Endometrial microvascular endothelial cells (primary cell): Measurements from ENCODE around the gene ZNF24. TPM values are rescaled to one million over a fixed set of nuclear protein-coding genes. Genes with fewer than 3 reads are reported as not detected.

Experiments used
- in situ Hi-C: cut with HindIII; loops from 2 replicates; pipeline ENCODE4 v1.10.0; 2017; ENCODE audit warnings: low sequenced_read_pairs, low pct_unique_long_range_greater_than_20kb; ENCODE audit errors: inconsistent ontology term
- total RNA-seq: library from RNA; depleted of rRNA; stranded (reverse); fragments of >200 nt; gene quantifications from one replicate; pipeline ENCODE4 v1.2.3, GENCODE V29; 2015; ENCODE audit errors: inconsistent ontology term

Gene ZNF24
- 20.8 TPM for total RNA-seq

- in situ Hi-C loops, result no loop called here
Measured at GRCh38 chr18:35343936-35344735, at the start of gene ZNF24. Gene ZNF24 (minus strand): TSS chr18:35344420. CDS start chr18:35340650, 3,770 bp downstream.

GRCh38 chr18:35393716-35394115 is 49.5 kb upstream of the ZNF24 start:
- in situ Hi-C loops, result no loop called here

GRCh38 chr18:35392375-35392774 is 48.2 kb upstream of the ZNF24 start:
- in situ Hi-C loops, result no loop called here

- in situ Hi-C loops, result no loop called here
Measured at GRCh38 chr18:35390951-35391700, 46.9 kb upstream of the ZNF24 start.

GRCh38 chr18:35389095-35389618 is 44.9 kb upstream of the ZNF24 start:
- in situ Hi-C loops, result no loop called here

- in situ Hi-C loops, result no loop called here
Measured at GRCh38 chr18:35387152-35387571, 42.9 kb upstream of the ZNF24 start.

GRCh38 chr18:35386600-35387100 is 42.4 kb upstream of the ZNF24 start:
- in situ Hi-C loops, result no loop called here

- in situ Hi-C loops, result no loop called here
Measured at GRCh38 chr18:35383136-35383535, 38.9 kb upstream of the ZNF24 start.

GRCh38 chr18:35379421-35379820 is 35.2 kb upstream of the ZNF24 start:
- in situ Hi-C loops, result no loop called here

GRCh38 chr18:35378574-35378896 is 34.3 kb upstream of the ZNF24 start:
- in situ Hi-C loops, result no loop called here

- in situ Hi-C loops, result no loop called here
Measured at GRCh38 chr18:35377875-35378573, 33.8 kb upstream of the ZNF24 start.

- in situ Hi-C loops, result no loop called here
Measured at GRCh38 chr18:35376742-35377695, 32.8 kb upstream of the ZNF24 start, which contains the start of gene ZNF396. Gene ZNF396 (minus strand): TSS chr18:35377337. CDS start chr18:35374292, 3,045 bp downstream.

- in situ Hi-C loops, result no loop called here
Measured at GRCh38 chr18:35376393-35376741, 32.1 kb upstream of the ZNF24 start.

GRCh38 chr18:35374708-35375107 is 30.5 kb upstream of the ZNF24 start:
- in situ Hi-C loops, result no loop called here

- in situ Hi-C loops, result no loop called here
Measured at GRCh38 chr18:35371412-35372195, 27.4 kb upstream of the ZNF24 start.

- in situ Hi-C loops, result no loop called here
Measured at GRCh38 chr18:35369126-35369525, 24.9 kb upstream of the ZNF24 start.

- in situ Hi-C loops, result no loop called here
Measured at GRCh38 chr18:35368595-35368994, 24.4 kb upstream of the ZNF24 start.
